Forelimb muscle (tissue), 1 donor: ENCODE data around the gene DDX24. TPM values are rescaled to one million over a fixed set of nuclear protein-coding genes. Genes with fewer than 3 reads are reported as not detected.

Source experiments
- DNase-seq: peaks from one replicate; pipeline ENCODE4 v3.0.0-alpha.2; 2013; ENCODE audit warnings: low read depth
- polyA plus RNA-seq: library from polyadenylated mRNA; unstranded; fragments of 120-200 nt; gene quantifications from one replicate; pipeline ENCODE4 v1.2.1, GENCODE V29; 2013; ENCODE audit not compliant: insufficient read length

The DDX24 gene
- polyA plus RNA-seq, 1 donor = 84.1 TPM

- DNase-seq = no peak
Measured at GRCh38 chr14:94010625-94011024, 70.4 kb downstream of the DDX24 start.

- no peak for DNase-seq
Measured at GRCh38 chr14:94009767-94010166, 71.2 kb downstream of the DDX24 start.

- DNase-seq = no peak
Measured at GRCh38 chr14:94008234-94008633, 72.8 kb downstream of the DDX24 start.

- no peak for DNase-seq
Measured at GRCh38 chr14:94005324-94006073, 75.5 kb downstream of the DDX24 start.

GRCh38 chr14:94004015-94004414 lies 77.0 kb downstream of the DDX24 start:
- no peak for DNase-seq

GRCh38 chr14:94003397-94003796 lies 77.6 kb downstream of the DDX24 start:
- no peak for DNase-seq

GRCh38 chr14:94001501-94002396 lies 79.3 kb downstream of the DDX24 start:
- DNase-seq = peak; percentile 31

GRCh38 chr14:94001016-94001415 lies 80.0 kb downstream of the DDX24 start:
- no peak for DNase-seq

GRCh38 chr14:94000267-94000666 lies 80.7 kb downstream of the DDX24 start:
- DNase-seq = no peak

GRCh38 chr14:93999573-93999972 lies 81.4 kb downstream of the DDX24 start:
- no peak for DNase-seq

GRCh38 chr14:93998871-93999403 lies 82.1 kb downstream of the DDX24 start:
- no peak for DNase-seq

Other genes with a start within 250 kb of the DDX24 start
- not detected for gene FAM181A, start 153.9 kb downstream of the DDX24 start, polyA plus RNA-seq
- 38.2 TPM for gene ASB2, start 104.6 kb downstream of the DDX24 start, polyA plus RNA-seq
- 0.13 TPM for gene CCDC197, start 83.9 kb downstream of the DDX24 start, polyA plus RNA-seq
- gene OTUB2, start 54.9 kb downstream of the DDX24 start, polyA plus RNA-seq = 0.49 TPM
- gene IFI27L1, start 108 bp upstream of the DDX24 start, polyA plus RNA-seq = 12.2 TPM
- 2.4 TPM for gene IFI27, start 29.5 kb upstream of the DDX24 start, polyA plus RNA-seq
- 9.8 TPM for gene IFI27L2, start 48.4 kb upstream of the DDX24 start, polyA plus RNA-seq
- 0.13 TPM for gene PPP4R4, start 93.1 kb upstream of the DDX24 start, polyA plus RNA-seq
- 0.03 TPM for gene SERPINA10, start 212.1 kb upstream of the DDX24 start, polyA plus RNA-seq
- gene SERPINA6, start 242.1 kb upstream of the DDX24 start, polyA plus RNA-seq = not detected